GM10266 (cell line): Measurements from ENCODE around the gene PMCH.
"Not testable (repeated sequence)": the region's sequence is repeated elsewhere in the genome, so short reads cannot be mapped to it uniquely, and the experiment has no call there.

Experiments used
- DNase-seq: peaks from one replicate; pipeline ENCODE4 v3.0.0; 2012; ENCODE audit errors: extremely low spot score
- CTCF ChIP-seq: IDR thresholded peaks from 2 replicates; pipeline ENCODE4 v1.5.1; 2012; ENCODE audit warnings: mild to moderate bottlenecking, low read depth; ENCODE audit not compliant: control insufficient read depth, insufficient read depth; ENCODE audit errors: missing control alignments

PMCH gene

GRCh38 chr12:102172436-102172835, 25.2 kb downstream of the PMCH start:
- DNase-seq = no peak
- no peak for TF ChIP-seq CTCF

- no peak for TF ChIP-seq CTCF
- no peak for DNase-seq
These were observed 25.7 kb downstream of the PMCH start for GRCh38 chr12:102171951-102172350.

GRCh38 chr12:102169922-102170621, 27.6 kb downstream of the PMCH start:
- peak; percentile 15 for DNase-seq
- TF ChIP-seq CTCF = peak; percentile 77

- DNase-seq = peak; percentile 20
- no peak for TF ChIP-seq CTCF
These were observed 29.6 kb downstream of the PMCH start for GRCh38 chr12:102167821-102168604.

DNA sequence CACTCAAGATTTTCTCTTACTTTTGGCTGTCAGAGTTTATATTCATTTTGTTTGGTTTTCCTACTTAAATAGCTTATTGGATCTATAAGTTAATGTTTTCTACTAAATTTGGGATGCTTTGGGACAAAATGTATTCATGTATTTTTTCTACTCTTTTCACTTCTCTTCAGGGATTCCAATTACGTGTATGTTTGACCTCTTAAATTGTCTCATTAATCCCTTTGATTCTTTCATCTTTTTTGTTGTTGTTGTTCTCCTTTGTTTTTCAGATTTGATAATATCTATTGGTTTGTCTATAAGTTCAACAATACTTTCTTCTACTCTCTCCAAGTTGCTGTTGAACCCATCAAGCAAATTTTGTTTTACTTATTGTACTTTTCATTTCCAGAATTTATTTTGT, 34.2 kb downstream of the PMCH start:
- TF ChIP-seq CTCF = no peak
- DNase-seq = no peak

DNA sequence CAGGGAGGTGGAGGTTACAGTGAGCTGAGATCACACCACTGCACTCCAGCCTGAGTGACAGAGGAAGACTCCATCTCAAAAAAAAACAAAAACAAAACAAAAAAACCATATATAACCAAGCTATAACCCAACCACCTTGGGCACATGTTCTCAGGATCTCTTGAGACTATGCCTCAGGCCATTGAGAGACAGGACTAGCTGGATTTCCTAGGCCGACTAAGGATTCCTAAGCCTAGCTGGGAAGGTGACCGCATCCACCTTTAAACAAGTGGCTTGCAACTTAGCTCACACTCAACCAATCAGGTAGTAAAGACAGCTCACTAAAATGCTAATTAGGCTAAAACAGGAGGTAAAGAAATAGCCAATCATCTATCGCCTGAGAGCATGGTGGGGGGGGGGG, 42.4 kb downstream of the PMCH start:
- DNase-seq = not testable (repeated sequence)

GRCh38 chr12:102147062-102147587, 50.5 kb downstream of the PMCH start:
- DNase-seq = not testable (repeated sequence)
